ENCODE results near the gene AVEN. TPM values are rescaled to one million over a fixed set of nuclear protein-coding genes. Genes with fewer than 3 reads are reported as not detected.

AVEN gene
- polyA plus RNA-seq, 2 donors: 8.2 to 11.1 TPM

Other genes with a start within 250 kb of the AVEN start
- not detected for gene CHRM5, start 70.7 kb downstream of the AVEN start, polyA plus RNA-seq
- gene EMC7, start 62.7 kb upstream of the AVEN start, polyA plus RNA-seq: 10 to 100 TPM; 47.0 to 58.8 TPM
- gene PGBD4, start 62.9 kb upstream of the AVEN start, polyA plus RNA-seq: under 1 TPM; 0.49 to 0.71 TPM
- 10 to 100 TPM; 35.4 to 64.3 TPM for gene KATNBL1, start 170.9 kb upstream of the AVEN start, polyA plus RNA-seq
- 100 to 1,000 TPM; 126 to 142 TPM for gene EMC4, start 185.8 kb upstream of the AVEN start, polyA plus RNA-seq